Measurements from ENCODE around the gene MGP.
A peak's percentile ranks its signal among the peaks of the same experiment; 100 is the strongest.

GRCh38 chr12:14893506-14894250 is 8.0 kb upstream of the MGP start:
- TF ChIP-seq CTCF (IDR thresholded peaks at IDR 0.05) (peak in 1 of 6 experiments; percentile 13), POLR2A (IDR thresholded peaks at IDR 0.05) (no peak)

Data from adrenal gland (tissue), 5 donors.